K562 (cell line): Measurements from ENCODE around the gene RHBG. TPM values are rescaled to one million over a fixed set of nuclear protein-coding genes. Genes with fewer than 3 reads are reported as not detected.
A peak's percentile ranks its signal among the peaks of the same experiment; 100 is the strongest.

Experiments
- ATF3 ChIP-seq, 2 experiments: fragments of 450-650 bp in 1 of 2; sonication (generic) in 1 of 2; formaldehyde crosslinking in 1 of 2; IDR thresholded peaks in 1 of 2; conservative IDR thresholded peaks in 1 of 2; 2 replicates each; pipeline versions ENCODE4 v1.6.1 to v1.8.1; 2016 to 2023; ENCODE audit warnings: mild to moderate bottlenecking in 2 of 2, moderate library complexity in 2 of 2, inconsistent platforms in 1 of 2, missing genetic modification reagents in 1 of 2
- BCL6 ChIP-seq: fragments of 250-450 bp; sonication (Bioruptor Pico); IDR thresholded peaks from 2 replicates; pipeline ENCODE4 v1.4.0; 2020
- BRF2 ChIP-seq: IDR thresholded peaks from 3 replicates; pipeline ENCODE4 v1.6.1; 2011; ENCODE audit warnings: borderline replicate concordance, mild to moderate bottlenecking; ENCODE audit not compliant: insufficient read length, insufficient read depth
- CEBPG ChIP-seq, 3 experiments: fragments of 200-800 bp in 1 of 3; sonication (Bioruptor generic) in 1 of 3; sonication (generic) in 1 of 3; formaldehyde crosslinking in 1 of 3; IDR thresholded peaks in 2 of 3; conservative IDR thresholded peaks in 1 of 3; 2 replicates each; pipeline versions ENCODE4 v1.6.1 to v1.8.0; 2016 to 2022; ENCODE audit warnings: missing compliant biosample characterization in 2 of 3, missing genetic modification characterization in 2 of 3, mild to moderate bottlenecking in 1 of 3, missing genetic modification reagents in 1 of 3
- ETS1 ChIP-seq: conservative IDR thresholded peaks from 2 replicates; pipeline ENCODE4 v1.6.1; 2011; ENCODE audit warnings: low read depth, mild to moderate bottlenecking, low read length; ENCODE audit not compliant: control insufficient read depth
- HEY1 ChIP-seq: fragments of 250-450 bp; sonication (Bioruptor Pico); IDR thresholded peaks from 2 replicates; pipeline ENCODE4 v1.5.0; 2020; ENCODE audit warnings: mild to moderate bottlenecking, moderate library complexity, borderline replicate concordance
- HNRNPK ChIP-seq: fragments of 200-400 bp; formaldehyde crosslinking; IDR thresholded peaks from one replicate; pipeline ENCODE4 v1.6.1; 2018; ENCODE audit warnings: mild to moderate bottlenecking, low read depth, low read length; ENCODE audit not compliant: poor library complexity, severe bottlenecking
- NCOR1 ChIP-seq: fragments of 450-650 bp; IDR thresholded peaks from 2 replicates; pipeline ENCODE4 v1.6.1; 2016; ENCODE audit warnings: mild to moderate bottlenecking, moderate library complexity
- NFXL1 ChIP-seq: fragments of 450-650 bp; formaldehyde crosslinking; IDR thresholded peaks from 2 replicates; pipeline ENCODE4 v1.4.0; 2021; ENCODE audit warnings: mild to moderate bottlenecking
- RBM14 ChIP-seq: fragments of 200-400 bp; formaldehyde crosslinking; IDR thresholded peaks from 2 replicates; pipeline ENCODE4 v1.6.1; 2018; ENCODE audit warnings: low read depth, mild to moderate bottlenecking, low read length, moderate library complexity, borderline replicate concordance; ENCODE audit not compliant: insufficient read depth
- SREBF1 ChIP-seq: fragments of 150-350 bp; IDR thresholded peaks from 2 replicates; pipeline ENCODE4 v1.6.1; 2014; ENCODE audit warnings: antibody characterized with exemption, low read depth, low read length, borderline replicate concordance
- TRIM24 ChIP-seq, 2 experiments: fragments of 450-650 bp; IDR thresholded peaks; 2 replicates each; pipeline ENCODE4 v1.6.1; 2016
- polyA plus RNA-seq, 8 experiments: library from polyadenylated mRNA; depleted of rRNA in 4 of 8; stranded (reverse) in 5 of 8; unstranded in 3 of 8; fragments of >200 nt; fragmentation: Nextera tagmentation in 2 of 8; fragmentation: Illumina TruSeq in 1 of 8; extraction: Ambion mirVana in 2 of 8; extraction: Trizol in 1 of 8; gene quantifications; 2 replicates each; pipeline versions ENCODE4 v1.2.1 to v1.2.3, GENCODE V29; 2011 to 2014; ENCODE audit warnings: inconsistent platforms in 1 of 8, missing spikeins in 1 of 8
- total RNA-seq, 7 experiments: library from RNA; depleted of rRNA in 6 of 7; stranded (reverse); fragments of >200 nt in 6 of 7; fragmentation: Illumina TruSeq in 2 of 7; extraction: Trizol in 2 of 7; gene quantifications; 2 replicates each; pipeline versions ENCODE4 v1.2.1 to v1.2.3, GENCODE V29; 2011 to 2021; ENCODE audit warnings: low replicate concordance in 1 of 7

The RHBG gene
- total and polyA plus RNA-seq, 9 of the 15 experiments (the other 6 are each of a cell fraction or from before 2014, with no cell fraction given) = not detected

- TF ChIP-seq ATF3 (IDR thresholded peaks at IDR 0.05) (peak; percentile 33), ATF3 (CRISPR knock-in tag; conservative IDR thresholded peaks at IDR 0.05) (no peak), BRF2 (no peak), TRIM24 (IDR thresholded peaks at IDR 0.05) (0 out of 4 replicates have a peak, but pooled peaks of 1 of the 2 experiments have one; percentile 16), SREBF1 (no peak), HEY1 (CRISPR knock-in tag) (no peak), RBM14 (no peak), BCL6 (no peak), CEBPG (CRISPR knock-in tag; IDR thresholded peaks at IDR 0.05) (peak; percentile 72), CEBPG (tag; conservative IDR thresholded peaks at IDR 0.05 in 1 of 2, IDR thresholded peaks at IDR 0.05 in 1 of 2) (peak; percentile 61 to 67), NCOR1 (no peak), HNRNPK (no peak), NFXL1 (no peak), ETS1 (no peak)
These were observed 7.1 kb downstream of the RHBG start (continued) for GRCh38 chr1:156376146-156376545.
